Heart right ventricle (tissue), 16 donors: ENCODE results near the gene F5. TPM values are rescaled to one million over a fixed set of nuclear protein-coding genes. Genes with fewer than 3 reads are reported as not detected.

ENCODE experiments used
- ATAC-seq, 8 donors: fragments of 200-7000 bp; cut with Tn5 transposase; one replicate each; pipeline ENCODE4 v1.9.1; 2020; ENCODE audit warnings: mild to moderate bottlenecking in 8 of 8, moderate library complexity in 8 of 8, moderate number of reproducible peaks in 1 of 8
- DNase-seq, 2 donors: peaks; one replicate each; pipeline ENCODE4 v3.0.0-alpha.2; 2020
- H3K27ac ChIP-seq, 10 donors: fragments of 200-600 bp; sonication (generic) in 2 of 10; one replicate each; pipeline versions ENCODE4 v1.5.0 to v1.8.0; 2020 to 2022; ENCODE audit warnings: mild to moderate bottlenecking in 3 of 10
- H3K27me3 ChIP-seq, 7 donors: fragments of 200-600 bp; one replicate each; pipeline ENCODE4 v1.8.0; 2021 to 2022; ENCODE audit warnings: mild to moderate bottlenecking in 2 of 7
- H3K36me3 ChIP-seq, 9 donors: fragments of 200-600 bp; sonication (generic) in 1 of 9; one replicate each; pipeline versions ENCODE4 v1.5.0 to v1.8.0; 2020 to 2022; ENCODE audit warnings: mild to moderate bottlenecking in 2 of 9
- H3K4me1 ChIP-seq, 9 donors: fragments of 200-600 bp; sonication (generic) in 1 of 9; one replicate each; pipeline versions ENCODE4 v1.5.0 to v1.8.0; 2020 to 2022; ENCODE audit warnings: mild to moderate bottlenecking in 4 of 9
- H3K4me3 ChIP-seq, 10 donors: fragments of 200-600 bp; sonication (generic) in 2 of 10; one replicate each; pipeline versions ENCODE4 v1.5.0 to v1.8.0; 2020 to 2022; ENCODE audit warnings: mild to moderate bottlenecking in 7 of 10, moderate library complexity in 2 of 10
- H3K9me3 ChIP-seq, 11 donors: fragments of 200-600 bp in 10 of 11; sonication (generic) in 2 of 11; one replicate each; pipeline versions ENCODE4 v1.5.0 to v1.8.0; 2013 to 2022; ENCODE audit warnings: mild to moderate bottlenecking in 2 of 11, control low read depth in 1 of 11, moderate library complexity in 1 of 11
- WGBS, 2 donors: extraction: QIAGEN DNeasy Blood & Tissue Kit; methylation state at CpG; one replicate each; pipeline ENCODE4 v1.1.7; 2013; ENCODE audit warnings: inconsistent platforms in 1 of 2; 5-methylcytosine and 5-hydroxymethylcytosine counted together
- intact Hi-C, 10 donors: fragments of 100-400 bp; cut with DNase I; formaldehyde crosslinking; loops; one replicate each; pipeline versions ENCODE4 v1.11.1 to v1.14.2; 2022
- polyA plus RNA-seq, 2 donors: library from polyadenylated mRNA; stranded (reverse); fragments of 200-250 nt; gene quantifications; one replicate each; pipeline ENCODE4 v1.2.3, GENCODE V29; 2013
- total RNA-seq, 10 donors: library from RNA; stranded (reverse); fragmentation: NEBNext Ultra II Directional in 3 of 10; extraction: Animal tissue kit (Norgen Biotek cat#: 25700) in 3 of 10; gene quantifications; one replicate each; pipeline versions ENCODE4 v1.2.1 to v1.2.4, GENCODE V29; 2021 to 2023
- TF ChIP-seq, protein P1 (sequence below), 9 donors: fragments of 200-600 bp; sonication (generic) in 2 of 9; IDR thresholded peaks; one replicate each; pipeline versions ENCODE4 v1.5.0 to v1.8.0; 2021 to 2022; ENCODE audit warnings: antibody characterized with exemption in 9 of 9, mild to moderate bottlenecking in 5 of 9, moderate library complexity in 1 of 9
- donor health status: Arrhythmogenic right ventricular cardiomyopathy.
- donor health status: ischemic (EF 13 %, LVEDD 7.1; RV severe dilation, severe dysfunction).
- donor health status: healthy with polysubstance abuse.
- donor health status: DM: no; HTN: yes; CAD: no.
- donor health status: DM: no; HTN: no; CAD: no.
- donor health status: ischemic (EF 25% LVEDD 6.9; RV normal size, moderate dysfunction).
- donor health status: ischemic (EF 25% LVEDD 5.7; RV mildly dilated, moderate dysfunction).
- donor health status: healthy.
- donor health status: DM: yes; HTN: yes; CAD: no.
- donor health status: Ischemic cardiomyopathy.
- donor health status: ischemic (EF 35%, LVEDD 5.7; RV mildly dilated, moderate dysfunction).
- donor health status: nonischemic (EF 11% LVEDD 7.7; RV severe dilation, severe dysfunction).
- donor health status: DM: yes; HTN: yes; CAD: no.
- donor health status: PGD.
- donor health status: ischemic (EF 29% LVEDD 5.4; RV normal size, mild dysfunction).
- donor health status: nonischemic (EF 23%, LVEDD 6.1; RV moderate dilation, normal function).

F5 gene
- total and polyA plus RNA-seq, 12 donors: 0.94 to 40.3 (median 6.9) TPM

DNA sequence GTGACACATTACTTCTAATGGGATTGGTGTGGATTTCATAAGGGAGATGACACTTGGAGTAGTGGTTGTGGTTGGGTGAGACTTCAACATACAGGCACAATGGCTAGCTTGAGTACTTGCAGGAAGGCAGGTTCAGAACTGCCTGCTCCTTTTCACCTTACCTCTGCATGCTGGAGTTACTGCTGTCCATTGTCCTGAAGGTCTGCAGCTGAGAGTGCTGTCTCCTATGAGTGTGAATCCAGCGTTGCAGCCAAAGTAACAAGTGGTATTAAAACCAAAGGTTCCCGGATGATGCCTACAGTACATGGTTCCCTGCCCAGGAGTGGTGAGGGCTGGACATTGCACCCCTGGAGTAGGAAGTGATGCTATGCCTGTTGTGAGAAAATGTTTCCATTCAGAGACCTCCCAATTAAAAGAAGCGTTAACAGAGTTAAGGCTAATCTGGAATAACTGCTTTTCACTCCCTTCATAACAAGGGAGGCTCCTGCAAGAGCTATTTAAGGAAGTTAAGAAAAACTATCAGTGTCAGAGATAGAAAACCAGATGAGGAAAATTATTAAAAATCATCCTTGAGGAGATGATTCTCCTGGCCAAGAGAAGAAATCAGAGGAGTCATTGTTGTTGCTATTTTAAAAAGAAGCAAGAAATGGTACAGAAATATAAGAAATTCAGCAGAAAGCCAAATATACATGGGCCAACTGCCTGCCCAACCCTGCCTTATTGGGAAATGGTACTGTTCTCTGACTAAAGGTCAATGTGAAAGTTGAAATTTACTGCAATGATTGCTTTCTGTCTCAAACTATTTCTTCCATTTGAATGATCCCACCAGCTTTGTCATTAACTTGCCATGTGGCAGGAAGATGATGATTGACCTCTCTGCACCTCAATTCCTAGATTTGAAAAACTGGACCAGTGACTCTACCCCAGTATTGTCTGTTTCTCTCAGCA is 9.8 kb upstream of the F5 start:
- no peak for DNase-seq
- TF ChIP-seq, protein P1, sequence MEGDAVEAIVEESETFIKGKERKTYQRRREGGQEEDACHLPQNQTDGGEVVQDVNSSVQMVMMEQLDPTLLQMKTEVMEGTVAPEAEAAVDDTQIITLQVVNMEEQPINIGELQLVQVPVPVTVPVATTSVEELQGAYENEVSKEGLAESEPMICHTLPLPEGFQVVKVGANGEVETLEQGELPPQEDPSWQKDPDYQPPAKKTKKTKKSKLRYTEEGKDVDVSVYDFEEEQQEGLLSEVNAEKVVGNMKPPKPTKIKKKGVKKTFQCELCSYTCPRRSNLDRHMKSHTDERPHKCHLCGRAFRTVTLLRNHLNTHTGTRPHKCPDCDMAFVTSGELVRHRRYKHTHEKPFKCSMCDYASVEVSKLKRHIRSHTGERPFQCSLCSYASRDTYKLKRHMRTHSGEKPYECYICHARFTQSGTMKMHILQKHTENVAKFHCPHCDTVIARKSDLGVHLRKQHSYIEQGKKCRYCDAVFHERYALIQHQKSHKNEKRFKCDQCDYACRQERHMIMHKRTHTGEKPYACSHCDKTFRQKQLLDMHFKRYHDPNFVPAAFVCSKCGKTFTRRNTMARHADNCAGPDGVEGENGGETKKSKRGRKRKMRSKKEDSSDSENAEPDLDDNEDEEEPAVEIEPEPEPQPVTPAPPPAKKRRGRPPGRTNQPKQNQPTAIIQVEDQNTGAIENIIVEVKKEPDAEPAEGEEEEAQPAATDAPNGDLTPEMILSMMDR (IDR thresholded peaks at IDR 0.05): no peak
- Histone ChIP-seq H3K27ac (no peak overlapping the region), H3K9me3 (no peaks in the 10 kb centered on the region), H3K4me3 (no peak overlapping the region), H3K27me3 (peaks cover 0 to 22% (median 6%) of the 10 kb centered on the region in 7 donors), H3K4me1 (no peaks in the 10 kb centered on the region), H3K36me3 (no peaks in the 10 kb centered on the region)
- 45 to 50% methylated on average over 3 of the region's 3 CpGs for WGBS, 2 donors
- intact Hi-C loops: loop anchor here in 2 of 10 donors (10.0 kb wide), 1 partner anchor 209 kb away; no protein-coding TSS in a partner anchor
- peak in 2 of 8 donors; percentile 41 to 57 for ATAC-seq

DNA sequence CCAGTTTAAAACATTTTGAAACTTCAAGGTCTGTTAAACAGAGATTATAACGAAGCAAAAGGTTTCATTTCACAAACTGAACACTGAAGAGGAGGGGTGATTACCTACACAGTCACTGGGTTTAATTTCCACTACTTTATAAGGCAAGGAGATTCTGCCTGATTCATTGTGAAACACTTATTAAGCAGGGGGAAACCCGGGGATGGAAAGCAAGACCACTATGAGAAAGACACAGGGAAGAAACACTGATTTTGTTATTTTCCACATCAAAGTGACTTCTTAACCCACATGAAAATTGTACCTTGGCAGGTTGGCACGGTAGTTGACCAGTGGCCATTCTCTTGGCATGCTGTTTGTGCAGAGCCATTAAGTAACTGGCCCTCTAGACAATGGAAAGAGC is 8.1 kb upstream of the F5 start:
- H3K27ac ChIP-seq: no peak overlapping the region
- 54 to 59% methylated on average over 3 of the region's 3 CpGs for WGBS, 2 donors
- H3K27me3 ChIP-seq: peaks cover 0 to 22% (median 6%) of the 10 kb centered on the region in 7 donors
- H3K36me3 ChIP-seq: no peaks in the 10 kb centered on the region
- DNase-seq (no peak), ATAC-seq (no peak)
- no peak overlapping the region for H3K4me3 ChIP-seq
- TF ChIP-seq, protein P1 (IDR thresholded peaks at IDR 0.05): no peak
- H3K4me1 ChIP-seq: no peaks in the 10 kb centered on the region
- intact Hi-C loops: loop anchor here in 2 of 10 donors (10.0 kb wide), 1 partner anchor 210 kb away; no protein-coding TSS in a partner anchor
- H3K9me3 ChIP-seq: no peaks in the 10 kb centered on the region

DNA sequence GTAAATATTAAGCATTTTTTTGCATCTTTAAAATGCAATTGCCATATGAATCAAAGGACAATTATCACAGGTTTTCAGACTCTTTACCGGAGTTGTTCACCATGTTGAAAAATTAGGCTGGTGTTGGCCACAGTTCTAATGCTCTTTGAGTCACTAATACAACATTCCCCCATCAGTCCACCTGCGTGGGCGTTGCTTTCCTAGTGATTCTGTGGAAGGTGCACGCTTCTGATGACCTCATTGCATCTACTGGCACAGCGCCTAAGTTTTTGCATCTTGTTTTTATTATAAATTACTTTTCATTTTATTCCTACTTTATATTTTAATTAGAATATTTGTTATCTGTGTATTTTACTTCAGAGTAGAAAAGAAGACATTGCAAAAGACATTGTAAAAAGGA is 4.7 kb upstream of the F5 start:
- WGBS, 2 donors: 85 to 86% methylated on average over 5 of the region's 5 CpGs
- no peak for ATAC-seq

More for the DNA sequence above, 4.7 kb upstream of the F5 start:
- DNase-seq: no peak
- H3K9me3 ChIP-seq: no peaks in the 10 kb centered on the region
- no peak overlapping the region for H3K27ac ChIP-seq
- TF ChIP-seq, protein P1 (IDR thresholded peaks at IDR 0.05): no peak
- peaks cover 0 to 7% (median 0%) of the 10 kb centered on the region in 7 donors for H3K27me3 ChIP-seq
- H3K4me1 ChIP-seq: peaks cover 0 to 11% (median 9%) of the 10 kb centered on the region in 9 donors
- no peaks in the 10 kb centered on the region for H3K36me3 ChIP-seq
- intact Hi-C loops: loop anchor here in 2 of 10 donors (10.0 kb wide), 1 partner anchor 214 kb away; no protein-coding TSS in a partner anchor
- no peak overlapping the region for H3K4me3 ChIP-seq
